A549 (cell line): Measurements from ENCODE around the gene IFITM5. TPM values are rescaled to one million over a fixed set of nuclear protein-coding genes. Genes with fewer than 3 reads are reported as not detected.
"Not testable (repeated sequence)": the region's sequence is repeated elsewhere in the genome, so short reads cannot be mapped to it uniquely, and the experiment has no call there.

Experiments used
- ATAC-seq, 2 experiments: fragments of 200-7000 bp in 1 of 2; fragments of >200 bp in 1 of 2; cut with Nextera tagmentation in 1 of 2; cut with Tn5 transposase in 1 of 2; 3 replicates each; pipeline versions ENCODE4 v1.8.0 to v1.9.1; 2018 to 2020; ENCODE audit warnings: mild to moderate bottlenecking in 1 of 2, moderate library complexity in 1 of 2
- CTCF ChIA-PET: fragments of 300-600 bp; sonication (Branson Sonifier 250); formaldehyde crosslinking; extraction: SDS; loops from one replicate; lab custom pipeline; 2021; ENCODE audit warnings: antibody characterized with exemption, inconsistent platforms; lab: Yijun Ruan, JAX
- POLR2A ChIA-PET: fragments of 350-600 bp; formaldehyde crosslinking; extraction: SDS; loops from one replicate; lab custom pipeline; 2021; ENCODE audit warnings: antibody characterized with exemption, inconsistent platforms; lab: Yijun Ruan, JAX
- DNase-seq, 2 experiments: peaks; one replicate each; pipeline versions ENCODE4 v3.0.0 to v3.0.0-alpha.2; 2011 to 2016; ENCODE audit warnings: low read depth in 1 of 2, low spot score in 1 of 2
- FAIRE-seq: peaks from 2 replicates; lab custom pipeline; 2011; peaks lifted over from hg19 to GRCh38; lab: Jason Lieb, UNC
- H3K27ac ChIP-seq, 2 experiments: fragments of >200 bp; sonication (Bioruptor Twin); formaldehyde crosslinking; 3 replicates each; pipeline ENCODE4 v1.5.1; 2016 to 2017
- H3K4me1 ChIP-seq: fragments of >200 bp; sonication (Bioruptor Twin); formaldehyde crosslinking; 3 replicates; pipeline ENCODE4 v1.6.1; 2016
- H3K4me2 ChIP-seq: fragments of >200 bp; sonication (Bioruptor Twin); formaldehyde crosslinking; 3 replicates; pipeline ENCODE4 v1.6.1; 2016
- H3K4me3 ChIP-seq: fragments of >200 bp; sonication (Bioruptor Twin); formaldehyde crosslinking; 3 replicates; pipeline ENCODE4 v1.5.1; 2016
- H3K9me3 ChIP-seq: fragments of >200 bp; sonication (Bioruptor Twin); formaldehyde crosslinking; 3 replicates; pipeline ENCODE4 v1.6.1; 2016
- BHLHE40 ChIP-seq: IDR thresholded peaks from 2 replicates; pipeline ENCODE4 v1.6.1; 2012; ENCODE audit warnings: low read depth, low read length, inconsistent platforms
- CHD2 ChIP-seq: fragments of 150-350 bp; IDR thresholded peaks from 2 replicates; pipeline ENCODE4 v1.6.1; 2014; ENCODE audit warnings: low read length; ENCODE audit not compliant: partially characterized antibody
- CTCF ChIP-seq: fragments of >200 bp; sonication (Bioruptor Twin); formaldehyde crosslinking; IDR thresholded peaks from 3 replicates; pipeline ENCODE4 v1.5.1; 2016
- EHF ChIP-seq: fragments of 250-450 bp; sonication (Bioruptor Pico); IDR thresholded peaks from 2 replicates; pipeline ENCODE4 v1.5.0; 2020; ENCODE audit warnings: mild to moderate bottlenecking
- FOXS1 ChIP-seq: fragments of 250-450 bp; sonication (Bioruptor Pico); IDR thresholded peaks from 2 replicates; pipeline ENCODE4 v1.5.0; 2020; ENCODE audit warnings: mild to moderate bottlenecking, moderate library complexity
- GATA3 ChIP-seq: IDR thresholded peaks from 2 replicates; pipeline ENCODE4 v1.6.1; 2012; ENCODE audit warnings: borderline replicate concordance
- NFE2L2 ChIP-seq: fragments of 150-350 bp; conservative IDR thresholded peaks from 2 replicates; pipeline ENCODE4 v1.6.1; 2014; ENCODE audit warnings: low read length
- RAD21 ChIP-seq, 2 experiments: fragments of >200 bp in 1 of 2; sonication (Bioruptor Twin) in 1 of 2; formaldehyde crosslinking in 1 of 2; IDR thresholded peaks in 1 of 2; conservative IDR thresholded peaks in 1 of 2; 2 replicates in 1 of 2; 3 replicates in 1 of 2; pipeline ENCODE4 v1.6.1; 2012 to 2018; ENCODE audit warnings: inconsistent platforms in 1 of 2
- RCOR1 ChIP-seq: fragments of 150-350 bp; IDR thresholded peaks from 2 replicates; pipeline ENCODE4 v1.6.1; 2014; ENCODE audit warnings: antibody characterized with exemption, low read length, low read depth
- REST ChIP-seq: fragments of 200-600 bp; sonication (generic); IDR thresholded peaks from 2 replicates; pipeline ENCODE4 v1.6.1; 2016; ENCODE audit warnings: antibody characterized with exemption, mild to moderate bottlenecking, moderate library complexity
- ZC3H11A ChIP-seq: fragments of 450-650 bp; IDR thresholded peaks from 2 replicates; pipeline ENCODE4 v1.6.1; 2014; ENCODE audit warnings: antibody characterized with exemption, mild to moderate bottlenecking
- ZNF302 ChIP-seq: fragments of 250-450 bp; sonication (Bioruptor Pico); IDR thresholded peaks from 2 replicates; pipeline ENCODE4 v1.9.0; 2021; ENCODE audit warnings: inconsistent platforms, mild to moderate bottlenecking, moderate library complexity
- WGBS: methylation state at CpG from one replicate; pipeline ENCODE4 v1.1.6; 2017; ENCODE audit errors: missing lambda C conversion rate; 5-methylcytosine and 5-hydroxymethylcytosine counted together
- polyA plus RNA-seq, 4 experiments: library from polyadenylated mRNA; depleted of rRNA in 3 of 4; stranded (reverse); fragments of >200 nt; fragmentation: RNase III in 1 of 4; extraction: RNeasy Plus Mini Kit Qiagen cat#74134 plus additional on column Dnase treatment in 1 of 4; gene quantifications; 2 replicates in 3 of 4; 3 replicates in 1 of 4; pipeline ENCODE4 v1.2.3, GENCODE V29; 2011 to 2017
- TF ChIP-seq, protein P1 (sequence below): fragments of 250-450 bp; sonication (Bioruptor Pico); IDR thresholded peaks from 2 replicates; pipeline ENCODE4 v1.5.0; 2020; ENCODE audit warnings: low read depth, mild to moderate bottlenecking, moderate library complexity
- TF ChIP-seq, protein P2 (sequence below): fragments of >200 bp; sonication (Bioruptor Twin); formaldehyde crosslinking; IDR thresholded peaks from 2 replicates; pipeline ENCODE4 v1.6.1; 2016

IFITM5 gene
- polyA plus RNA-seq, 2 of the 4 experiments (the other 2 are of a cell fraction) = not detected

DNA sequence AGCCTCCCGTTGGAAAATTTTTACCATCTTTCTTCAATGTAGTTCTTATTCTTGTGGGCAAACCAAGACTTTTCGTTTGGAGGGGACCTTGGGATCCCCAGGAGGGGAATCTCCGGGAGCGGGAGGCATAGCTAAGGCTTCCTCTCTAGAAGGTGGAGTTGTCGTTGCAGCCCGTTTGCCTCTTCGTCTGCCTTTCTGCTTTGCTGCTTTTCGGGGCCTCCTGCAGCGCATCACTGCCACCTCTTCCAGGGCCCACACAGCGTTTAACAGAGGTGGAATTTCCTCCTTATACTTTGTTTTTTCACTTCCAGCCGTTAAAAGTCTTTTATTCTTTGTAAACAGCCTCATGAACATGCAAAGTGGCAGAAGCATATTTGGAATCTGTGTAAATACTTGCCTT is 24.8 kb upstream of the IFITM5 start:
- no peak overlapping the region for H3K4me2 ChIP-seq
- ChIA-PET POLR2A (no interaction called here), CTCF (interaction anchor here (0.8 to 1.4 kb wide), 5 partner anchors 12 to 74 kb away, joined by 3 to 5 read pairs (median 3); no protein-coding TSS in a partner anchor)
- no peak for ATAC-seq
- no peak overlapping the region for H3K27ac ChIP-seq
- DNase-seq = no peak
- no peak for TF ChIP-seq RCOR1
- no peak for TF ChIP-seq RAD21 (conservative IDR thresholded peaks at IDR 0.05 in 1 of 2, IDR thresholded peaks at IDR 0.05 in 1 of 2)
- TF ChIP-seq, protein P1, sequence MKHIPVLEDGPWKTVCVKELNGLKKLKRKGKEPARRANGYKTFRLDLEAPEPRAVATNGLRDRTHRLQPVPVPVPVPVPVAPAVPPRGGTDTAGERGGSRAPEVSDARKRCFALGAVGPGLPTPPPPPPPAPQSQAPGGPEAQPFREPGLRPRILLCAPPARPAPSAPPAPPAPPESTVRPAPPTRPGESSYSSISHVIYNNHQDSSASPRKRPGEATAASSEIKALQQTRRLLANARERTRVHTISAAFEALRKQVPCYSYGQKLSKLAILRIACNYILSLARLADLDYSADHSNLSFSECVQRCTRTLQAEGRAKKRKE (CRISPR knock-in tag) = no peak
- TF ChIP-seq, protein P2, sequence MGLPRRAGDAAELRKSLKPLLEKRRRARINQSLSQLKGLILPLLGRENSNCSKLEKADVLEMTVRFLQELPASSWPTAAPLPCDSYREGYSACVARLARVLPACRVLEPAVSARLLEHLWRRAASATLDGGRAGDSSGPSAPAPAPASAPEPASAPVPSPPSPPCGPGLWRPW = no peak
- no peak for TF ChIP-seq FOXS1 (CRISPR knock-in tag)
- TF ChIP-seq BHLHE40 = no peak
- TF ChIP-seq CHD2 = no peak
- TF ChIP-seq ZNF302 (CRISPR knock-in tag) = no peak
- TF ChIP-seq EHF (CRISPR knock-in tag) = no peak
- no peak for TF ChIP-seq ZC3H11A
- no peak for TF ChIP-seq GATA3
- no peak for TF ChIP-seq NFE2L2
- TF ChIP-seq REST = no peak
- TF ChIP-seq CTCF = no peak
- no peak overlapping the region for H3K4me3 ChIP-seq
- WGBS = 77% methylated on average over 11 of the region's 11 CpGs
- no peak for FAIRE-seq
- H3K4me1 ChIP-seq = peaks cover 18% of the 10 kb centered on the region; the same call in 2 of the 3 replicates
- no peaks in the 10 kb centered on the region for H3K9me3 ChIP-seq

DNA sequence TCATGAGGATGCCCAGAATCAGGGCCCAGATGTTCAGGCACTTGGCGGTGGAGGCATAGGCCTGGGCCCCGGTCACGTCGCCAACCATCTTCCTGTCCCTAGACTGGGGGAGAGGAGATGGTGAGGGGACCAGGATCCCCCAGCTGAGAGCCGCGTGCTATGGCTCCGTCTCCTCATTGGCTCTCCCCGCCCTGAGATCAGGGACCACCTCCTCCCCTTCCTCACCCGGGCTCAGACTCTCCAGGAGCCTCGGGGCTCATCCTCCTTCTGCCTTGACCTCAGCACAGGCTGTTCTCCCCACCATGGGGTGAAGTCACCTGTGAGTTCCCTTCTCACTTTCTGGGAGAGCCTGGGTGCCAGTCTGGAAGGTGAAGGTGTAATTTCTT is 20.6 kb upstream of the IFITM5 start:
- peak overlapping the region; percentile 61; the same call in 2 of the 3 replicates for H3K4me2 ChIP-seq
- H3K9me3 ChIP-seq, FAIRE-seq, ATAC-seq, H3K4me3 ChIP-seq, H3K4me1 ChIP-seq, H3K27ac ChIP-seq, DNase-seq, POLR2A ChIA-PET: not testable (repeated sequence)
- WGBS = 93% methylated on average over 5 of the region's 10 CpGs
- CTCF ChIA-PET = interaction anchor here (1.0 kb wide), 1 partner anchor 95 kb away, joined by 3 read pairs; no protein-coding TSS in a partner anchor

GRCh38 chr11:319121-319887 is 20.0 kb upstream of the IFITM5 start:
- FAIRE-seq, POLR2A ChIA-PET, DNase-seq, H3K4me1 ChIP-seq, H3K9me3 ChIP-seq: not testable (repeated sequence)
- Histone ChIP-seq H3K4me3 (peak overlapping the region; percentile 43), H3K4me2 (peak overlapping the region; percentile 61), H3K27ac (peak overlapping the region; percentile 65 to 85)
- CTCF ChIA-PET = interaction anchor here (1.0 kb wide), 1 partner anchor 95 kb away, joined by 3 read pairs; no protein-coding TSS in a partner anchor
- WGBS = 62% methylated on average over 16 of the region's 29 CpGs
- peak; percentile 63 to 75 for ATAC-seq

DNA sequence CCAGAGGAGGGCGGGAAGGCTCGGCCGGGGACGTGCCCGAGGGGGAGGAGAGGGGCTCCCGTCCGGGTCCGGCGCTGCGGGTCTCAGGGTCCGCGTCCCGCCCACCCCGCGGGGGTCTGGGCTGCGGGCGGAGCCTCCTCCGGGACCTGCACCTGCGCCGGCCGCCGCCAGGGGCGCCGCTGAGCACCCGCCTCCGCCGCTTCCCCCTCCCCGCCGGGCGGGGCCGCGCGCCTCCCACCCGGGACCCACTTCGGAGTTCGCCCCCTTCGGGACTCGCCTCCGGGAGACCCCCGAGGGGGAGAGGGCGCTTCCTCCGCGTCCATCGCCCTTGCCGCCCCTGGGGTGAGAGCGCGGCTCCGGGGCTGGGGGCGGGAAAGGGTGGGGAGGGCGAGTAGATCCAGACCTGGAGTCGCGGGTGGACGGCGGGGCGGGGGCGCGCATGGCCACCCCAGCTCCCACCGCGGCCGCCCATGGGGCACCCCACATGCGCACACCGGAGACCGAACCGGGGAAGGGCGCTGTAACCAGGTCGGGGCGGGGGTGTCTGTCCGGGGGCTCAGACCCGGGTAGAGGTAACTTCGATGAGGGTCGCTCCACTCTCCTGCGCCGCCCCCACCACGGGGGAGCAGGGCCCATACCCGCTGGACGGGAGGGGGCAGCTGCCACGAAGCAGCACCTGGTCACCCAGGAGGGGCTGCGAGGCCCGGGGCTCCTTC is 19.2 kb upstream of the IFITM5 start:
- Histone ChIP-seq H3K27ac (peak overlapping the region; percentile 65 to 85), H3K4me2 (peak overlapping the region; percentile 61), H3K4me3 (peak overlapping the region; percentile 43)
- FAIRE-seq, H3K9me3 ChIP-seq, H3K4me1 ChIP-seq, POLR2A ChIA-PET, DNase-seq: not testable (repeated sequence)
- 0% methylated on average over 1 of the region's 79 CpGs for WGBS
- CTCF ChIA-PET = interaction anchor here (1.2 to 3.3 kb wide), 5 partner anchors 12 to 130 kb away, joined by 3 to 38 read pairs (median 7); partner anchors contain the start of gene IFITM2
- ATAC-seq = peak; percentile 67 to 82

DNA sequence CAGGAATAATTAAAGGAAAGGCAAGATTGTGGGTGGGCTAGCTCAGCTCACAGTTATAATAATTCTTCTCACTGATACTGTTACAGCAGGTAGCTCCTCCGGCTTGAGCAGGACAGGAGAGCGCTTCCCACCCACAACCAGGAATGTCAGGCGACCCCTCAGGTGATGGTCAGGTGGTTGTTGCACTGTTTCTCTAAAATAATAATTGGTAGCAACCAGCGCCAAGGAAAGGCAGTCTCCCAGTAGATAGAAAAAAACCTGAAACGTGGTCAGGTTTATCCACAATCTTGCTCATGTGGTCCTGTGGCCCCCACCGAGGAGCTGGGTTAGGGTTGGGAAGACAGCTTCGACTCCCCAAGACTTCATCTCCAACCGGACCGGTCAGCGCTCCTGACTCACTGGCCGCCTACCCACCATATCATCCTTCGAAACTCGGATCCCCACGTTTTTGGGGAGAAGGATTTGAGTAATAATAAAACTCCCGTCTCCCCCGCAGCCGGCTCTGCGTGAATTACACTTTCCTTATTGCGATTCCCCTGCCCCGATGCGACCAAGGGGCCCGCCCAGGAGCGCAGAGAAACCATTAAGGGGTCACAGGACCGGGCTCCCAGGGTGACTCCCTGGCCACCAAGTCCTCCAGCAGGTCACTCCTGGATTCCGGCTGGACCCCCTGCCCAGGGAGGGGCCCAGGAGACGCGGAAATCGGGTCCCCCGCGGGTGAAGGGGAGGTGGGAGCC is 18.5 kb upstream of the IFITM5 start:
- H3K4me1 ChIP-seq, DNase-seq, POLR2A ChIA-PET, FAIRE-seq, H3K9me3 ChIP-seq: not testable (repeated sequence)
- H3K27ac ChIP-seq = peak overlapping the region in 1 of 2 experiments; percentile 73; a peak in 1 of 6 replicates
- peak; percentile 5 to 6; a peak in 4 of 6 replicates for ATAC-seq
- CTCF ChIA-PET = interaction anchor here (1.2 to 3.3 kb wide), 7 partner anchors 12 to 131 kb away, joined by 3 to 38 read pairs (median 7); partner anchors contain the start of gene IFITM2
- peak overlapping the region; percentile 50; the same call in 1 of the 3 replicates for H3K4me2 ChIP-seq
- 42% methylated on average over 18 of the region's 30 CpGs for WGBS
- H3K4me3 ChIP-seq = 0 out of 3 replicates have a peak overlapping the region, but pooled peaks have one; percentile 32
